Measurements from ENCODE around the gene CLNK.

The CLNK gene

DNA sequence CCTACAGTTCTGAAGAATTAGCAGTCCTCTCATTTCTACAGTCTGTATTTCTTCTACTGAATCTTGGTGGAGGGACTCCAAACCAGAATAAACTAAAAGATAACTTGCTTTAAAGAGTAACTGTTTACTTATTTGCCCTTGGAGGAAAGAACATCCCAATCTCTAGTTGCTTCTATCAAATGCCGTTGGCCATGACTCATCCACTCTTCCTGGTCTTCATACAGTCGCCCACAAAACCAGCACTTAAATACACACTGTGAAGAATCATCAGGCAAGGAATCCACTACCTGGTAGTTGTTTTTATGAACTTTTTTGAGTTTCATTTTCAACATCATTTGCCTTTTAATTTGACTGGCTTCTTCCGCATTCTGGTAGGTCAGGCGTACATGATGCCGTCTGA lies 241.6 kb downstream of the CLNK start:
- ChIA-PET CTCF (interaction anchor here (0.7 kb wide), 1 partner anchor 18 kb away, joined by 3 read pairs; no protein-coding TSS in a partner anchor), POLR2A (ENCODE audit: low non-redundant PET) (no interaction called here)
- TF ChIP-seq, protein P1, sequence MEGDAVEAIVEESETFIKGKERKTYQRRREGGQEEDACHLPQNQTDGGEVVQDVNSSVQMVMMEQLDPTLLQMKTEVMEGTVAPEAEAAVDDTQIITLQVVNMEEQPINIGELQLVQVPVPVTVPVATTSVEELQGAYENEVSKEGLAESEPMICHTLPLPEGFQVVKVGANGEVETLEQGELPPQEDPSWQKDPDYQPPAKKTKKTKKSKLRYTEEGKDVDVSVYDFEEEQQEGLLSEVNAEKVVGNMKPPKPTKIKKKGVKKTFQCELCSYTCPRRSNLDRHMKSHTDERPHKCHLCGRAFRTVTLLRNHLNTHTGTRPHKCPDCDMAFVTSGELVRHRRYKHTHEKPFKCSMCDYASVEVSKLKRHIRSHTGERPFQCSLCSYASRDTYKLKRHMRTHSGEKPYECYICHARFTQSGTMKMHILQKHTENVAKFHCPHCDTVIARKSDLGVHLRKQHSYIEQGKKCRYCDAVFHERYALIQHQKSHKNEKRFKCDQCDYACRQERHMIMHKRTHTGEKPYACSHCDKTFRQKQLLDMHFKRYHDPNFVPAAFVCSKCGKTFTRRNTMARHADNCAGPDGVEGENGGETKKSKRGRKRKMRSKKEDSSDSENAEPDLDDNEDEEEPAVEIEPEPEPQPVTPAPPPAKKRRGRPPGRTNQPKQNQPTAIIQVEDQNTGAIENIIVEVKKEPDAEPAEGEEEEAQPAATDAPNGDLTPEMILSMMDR (conservative IDR thresholded peaks at IDR 0.05; ENCODE audit: low read depth) = no peak
- DNase-seq (ENCODE audit: low spot score) = no peak
- no peak overlapping the region for H3K27ac ChIP-seq

DNA sequence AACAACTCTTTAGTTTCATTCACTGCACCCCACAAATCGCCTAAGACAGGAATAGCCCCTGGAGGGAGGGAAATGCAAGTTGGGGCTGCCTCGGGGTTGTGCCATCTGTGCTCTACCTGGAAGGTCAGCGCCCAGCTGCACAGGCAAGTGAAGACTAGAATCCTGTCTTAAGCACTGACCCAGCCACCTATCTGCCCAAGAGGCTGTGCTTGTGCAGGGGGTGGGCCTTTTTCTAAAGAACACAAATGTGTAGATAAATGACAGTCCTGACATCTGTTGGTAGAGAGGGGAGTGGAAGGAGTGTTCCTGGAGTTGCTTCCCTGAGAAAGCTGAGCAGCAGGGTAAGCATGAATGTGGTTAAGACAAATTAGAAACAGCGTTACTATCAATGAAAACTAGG lies 243.1 kb downstream of the CLNK start:
- ChIA-PET CTCF (no interaction called here), POLR2A (ENCODE audit: low non-redundant PET) (no interaction called here)
- no peak for DNase-seq (ENCODE audit: low spot score)
- H3K27ac ChIP-seq = no peak overlapping the region
- TF ChIP-seq, protein P1 (conservative IDR thresholded peaks at IDR 0.05; ENCODE audit: low read depth) = no peak

DNA sequence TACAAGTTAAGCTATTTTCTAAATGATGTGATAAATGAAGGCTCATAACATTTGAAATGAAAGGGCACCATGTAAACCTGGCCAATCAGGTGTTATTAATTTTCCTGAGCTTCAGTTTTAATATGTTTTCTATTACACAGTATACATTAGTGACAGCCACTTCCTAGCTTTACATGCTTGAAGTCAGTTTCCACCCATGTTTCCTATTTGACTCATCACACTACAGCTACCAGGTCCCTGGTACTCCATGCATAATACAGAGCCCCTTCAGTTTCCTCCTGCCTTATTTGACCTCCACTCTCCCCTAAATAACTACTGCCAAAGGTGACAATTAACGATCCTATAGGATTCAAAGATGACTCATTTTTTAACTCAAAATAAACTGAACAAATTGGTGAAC lies 245.6 kb downstream of the CLNK start:
- ChIA-PET CTCF (no interaction called here), POLR2A (ENCODE audit: low non-redundant PET) (no interaction called here)
- no peak overlapping the region for H3K27ac ChIP-seq
- TF ChIP-seq, protein P1 (conservative IDR thresholded peaks at IDR 0.05; ENCODE audit: low read depth) = no peak
- no peak for DNase-seq (ENCODE audit: low spot score)

DNA sequence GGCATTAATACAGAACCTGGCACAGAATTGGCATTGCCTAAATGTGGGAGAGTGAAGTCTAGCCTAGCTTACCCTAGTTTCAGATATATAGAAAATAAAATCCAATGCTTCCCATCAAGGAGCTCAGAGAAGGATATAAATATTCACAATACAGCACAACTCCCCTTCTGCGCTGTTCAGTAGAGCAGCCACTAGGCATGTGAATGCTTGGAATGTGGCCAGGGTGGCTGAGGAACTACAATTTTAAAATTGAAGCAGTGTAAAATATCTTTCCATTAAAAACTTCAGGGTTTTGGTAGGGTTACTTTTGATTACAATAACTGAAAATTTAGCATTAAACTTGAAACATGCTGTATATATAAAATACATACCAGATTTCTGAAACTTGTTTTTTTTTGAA lies 246.8 kb downstream of the CLNK start:
- CTCF ChIA-PET = no interaction called here
- no peak overlapping the region for H3K27ac ChIP-seq
- POLR2A ChIA-PET (ENCODE audit: low non-redundant PET) = no interaction called here
- DNase-seq (ENCODE audit: low spot score) = no peak
- TF ChIP-seq, protein P1 (conservative IDR thresholded peaks at IDR 0.05; ENCODE audit: low read depth) = no peak
